8988T (cell line): ENCODE measurements around the gene FAM107B.

ENCODE experiments used
- DNase-seq: peaks from one replicate; pipeline ENCODE4 v3.0.0; 2011

The FAM107B gene

GRCh38 chr10:14775656-14776055 is 959 bp upstream of the FAM107B start:
- no peak for DNase-seq

- no peak for DNase-seq
Measured at GRCh38 chr10:14774214-14774580, 500 bp downstream of the FAM107B start.

DNA sequence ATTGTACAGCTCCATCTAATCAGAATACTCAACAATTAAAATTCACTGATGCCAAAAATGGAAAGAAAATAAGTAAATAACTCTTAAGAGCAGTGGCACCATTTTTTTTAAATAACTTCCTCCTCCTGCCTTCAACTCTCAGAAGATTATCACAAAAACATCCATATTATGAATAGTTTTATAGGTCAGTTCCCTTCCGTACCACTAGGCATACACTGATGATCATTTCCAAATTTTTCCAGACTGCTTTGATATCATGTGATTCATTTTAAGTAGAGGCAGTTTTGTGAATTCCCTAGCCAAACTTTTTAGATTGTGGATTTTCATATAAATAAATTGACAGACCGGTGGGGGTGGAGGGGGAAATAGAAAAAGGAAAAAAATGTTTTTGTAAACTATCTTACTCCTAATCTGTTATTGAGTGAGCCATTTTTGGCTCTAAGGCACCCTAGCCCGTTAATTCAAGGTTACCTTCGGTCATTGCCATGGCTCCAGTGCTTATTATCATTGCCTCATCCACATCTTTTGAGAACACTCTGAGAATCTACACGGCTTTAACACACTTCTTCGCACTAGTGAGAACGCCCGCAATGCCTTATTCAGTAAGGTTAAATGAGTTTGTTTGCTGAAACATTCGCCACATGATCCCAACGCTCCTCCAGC is 1.0 kb downstream of the FAM107B start:
- DNase-seq, result no peak

- DNase-seq, result no peak
Measured at GRCh38 chr10:14772399-14772798, 2.3 kb downstream of the FAM107B start.

GRCh38 chr10:14770927-14771326 is 3.8 kb downstream of the FAM107B start:
- no peak for DNase-seq

- no peak for DNase-seq
Measured at GRCh38 chr10:14761372-14761771, 13.3 kb downstream of the FAM107B start.

- DNase-seq, result peak; percentile 24
Measured at GRCh38 chr10:14758994-14759664, 15.6 kb downstream of the FAM107B start.

DNA sequence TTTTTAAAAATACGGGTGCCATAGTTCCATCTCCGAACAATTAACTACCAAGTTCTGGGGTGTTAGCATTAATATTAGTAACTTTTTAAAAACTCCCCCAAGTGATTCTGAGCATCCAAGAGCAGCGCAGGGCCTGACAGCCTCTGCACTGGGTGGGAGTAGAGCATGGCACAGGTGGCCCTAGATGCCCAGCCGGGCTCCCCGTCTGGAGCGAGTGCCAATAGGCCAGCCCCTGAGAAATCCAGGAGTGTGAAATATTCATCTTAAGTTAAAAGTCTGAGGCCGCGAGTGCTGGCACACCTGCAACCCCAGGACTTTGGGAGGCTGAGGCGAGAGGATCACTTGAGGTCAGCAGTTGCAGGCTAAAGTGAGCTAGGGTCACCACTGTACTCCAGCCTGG is 16.2 kb downstream of the FAM107B start:
- no peak for DNase-seq

GRCh38 chr10:14757986-14758385 is 16.7 kb downstream of the FAM107B start:
- DNase-seq, result no peak

- no peak for DNase-seq
Measured at GRCh38 chr10:14757394-14757793, 17.3 kb downstream of the FAM107B start.

- DNase-seq, result no peak
Measured at GRCh38 chr10:14753441-14753840, 21.3 kb downstream of the FAM107B start.

GRCh38 chr10:14751921-14752320 is 22.8 kb downstream of the FAM107B start:
- no peak for DNase-seq

GRCh38 chr10:14751014-14751896 is 23.4 kb downstream of the FAM107B start:
- no peak for DNase-seq

GRCh38 chr10:14749070-14749809 is 25.5 kb downstream of the FAM107B start:
- no peak for DNase-seq

DNA sequence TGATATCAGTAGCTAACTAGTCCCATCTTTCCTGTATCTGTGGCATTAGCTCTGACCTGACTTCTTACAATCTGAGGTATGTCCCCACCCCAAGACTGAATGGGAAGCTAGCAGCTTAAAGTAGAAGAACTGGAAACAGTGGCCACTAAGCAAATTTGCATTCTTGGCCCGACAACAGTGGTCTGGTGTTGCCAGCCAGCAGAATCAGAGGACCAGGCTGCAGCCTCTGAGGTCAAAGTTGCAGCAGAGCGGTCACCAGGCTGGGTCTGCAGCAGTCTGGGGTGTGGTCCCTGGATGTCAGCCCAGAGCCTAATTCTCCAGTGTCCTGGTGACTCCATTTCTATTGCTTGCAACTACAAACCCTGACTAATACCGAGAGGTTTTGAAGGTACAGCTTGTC is 26.3 kb downstream of the FAM107B start:
- no peak for DNase-seq

GRCh38 chr10:14742815-14743214 is 31.9 kb downstream of the FAM107B start:
- no peak for DNase-seq

- DNase-seq, result no peak
Measured at GRCh38 chr10:14742382-14742781, 32.3 kb downstream of the FAM107B start.

- no peak for DNase-seq
Measured at GRCh38 chr10:14740684-14741247, 33.9 kb downstream of the FAM107B start.

DNA sequence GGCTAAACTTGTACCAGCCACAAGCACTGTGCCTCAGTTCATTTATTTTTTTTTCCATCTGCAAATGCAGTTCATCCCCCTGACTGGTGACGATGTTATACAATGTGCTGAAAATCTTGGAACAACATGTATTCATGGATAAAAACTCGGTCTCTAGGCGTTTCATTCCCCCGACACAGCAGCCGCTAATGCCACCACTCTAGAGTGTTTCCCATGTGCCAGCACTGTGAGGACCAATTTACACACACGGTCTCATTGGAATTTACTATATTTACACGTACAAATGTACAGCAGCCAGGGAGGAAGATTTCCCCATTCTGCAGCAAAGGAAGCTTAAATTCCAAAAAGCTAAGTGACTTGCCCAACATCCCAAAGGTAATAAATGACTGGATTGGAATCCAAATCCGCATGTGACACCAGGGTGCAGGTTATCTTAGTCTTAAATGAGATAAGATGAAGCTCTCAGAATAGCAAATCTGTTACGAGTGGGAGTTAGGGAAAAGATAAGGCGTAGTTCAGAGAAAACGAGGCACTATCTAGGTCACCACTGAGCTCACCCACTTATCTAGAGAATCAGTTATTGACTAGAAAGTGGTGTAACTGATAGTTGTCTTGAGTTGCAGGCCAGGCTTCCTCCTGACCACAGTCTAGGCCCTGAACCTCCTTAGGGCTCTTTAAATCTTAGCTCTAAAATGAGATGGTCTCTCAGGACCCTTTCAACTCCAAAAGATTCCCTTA is 36.7 kb downstream of the FAM107B start:
- DNase-seq, result no peak

DNA sequence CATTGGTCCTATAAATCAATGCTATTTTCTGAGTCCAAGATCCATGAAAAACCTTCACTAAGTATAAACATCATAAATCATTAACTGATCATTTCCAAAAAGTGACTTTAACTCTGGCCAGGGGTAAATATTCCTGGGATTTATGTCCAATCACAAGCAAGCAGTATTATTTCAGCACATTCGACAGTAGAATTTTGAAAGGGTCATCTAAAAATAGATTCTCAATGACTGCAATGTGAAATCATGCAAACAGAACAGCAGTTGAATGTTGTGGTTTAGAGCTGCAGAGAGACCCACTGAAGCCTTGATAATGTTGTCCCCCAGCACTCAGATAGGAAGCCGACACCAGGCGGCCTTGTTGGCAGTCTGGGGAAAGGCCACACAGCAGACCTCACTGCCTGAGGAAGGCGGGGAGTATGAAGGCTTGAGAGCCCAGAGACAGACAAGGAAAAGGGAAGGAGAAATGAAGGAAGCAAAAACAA is 38.1 kb downstream of the FAM107B start:
- no peak for DNase-seq

GRCh38 chr10:14736043-14736442 is 38.7 kb downstream of the FAM107B start:
- DNase-seq, result no peak
